Left lung (tissue), 10 donors: ENCODE data around the gene SPEG. TPM values are rescaled to one million over a fixed set of nuclear protein-coding genes. Genes with fewer than 3 reads are reported as not detected.

Experiments used
- ATAC-seq: fragments of 200-7000 bp; cut with Tn5 transposase; one replicate; pipeline ENCODE4 v1.9.1; 2020; ENCODE audit warnings: moderate library complexity
- DNase-seq, 4 donors: peaks; one replicate each; pipeline ENCODE4 v3.0.0-alpha.2; 2013 to 2020
- H3K27ac ChIP-seq, 2 donors: fragments of 200-600 bp; sonication (generic) in 1 of 2; one replicate each; pipeline versions ENCODE4 v1.5.0 to v1.8.0; 2020 to 2021
- H3K27me3 ChIP-seq, 2 donors: fragments of 200-600 bp; sonication (generic) in 1 of 2; one replicate each; pipeline versions ENCODE4 v1.5.0 to v1.8.0; 2020 to 2021
- H3K36me3 ChIP-seq, 2 donors: fragments of 200-600 bp; sonication (generic) in 1 of 2; one replicate each; pipeline versions ENCODE4 v1.5.0 to v1.8.0; 2020 to 2021
- H3K4me1 ChIP-seq, 2 donors: fragments of 200-600 bp; one replicate each; pipeline ENCODE4 v1.8.0; 2021
- H3K4me3 ChIP-seq, 2 donors: fragments of 200-600 bp; sonication (generic) in 1 of 2; one replicate each; pipeline versions ENCODE4 v1.5.0 to v1.8.0; 2020 to 2021; ENCODE audit warnings: mild to moderate bottlenecking in 1 of 2
- H3K9me3 ChIP-seq, 2 donors: fragments of 200-600 bp; sonication (generic) in 1 of 2; one replicate each; pipeline versions ENCODE4 v1.5.0 to v1.8.0; 2020 to 2021
- intact Hi-C, 2 donors: fragments of 100-400 bp; cut with DNase I; formaldehyde crosslinking; loops; one replicate each; pipeline versions ENCODE4 v1.11.2 to v1.14.2; 2022
- polyA plus RNA-seq, 6 donors: library from polyadenylated mRNA; unstranded; fragments of 120-200 nt; gene quantifications; one replicate each; pipeline ENCODE4 v1.2.1, GENCODE V29; 2013; ENCODE audit not compliant: insufficient read length in 6 of 6
- total RNA-seq, 2 donors: library from RNA; stranded (reverse); fragmentation: NEBNext Ultra II Directional; extraction: Animal tissue kit (Norgen Biotek cat#: 25700); gene quantifications; one replicate each; pipeline ENCODE4 v1.2.1, GENCODE V29; 2021
- TF ChIP-seq, protein P1 (sequence below), 2 donors: fragments of 200-600 bp; sonication (generic) in 1 of 2; IDR thresholded peaks; one replicate each; pipeline versions ENCODE4 v1.5.0 to v1.8.0; 2021; ENCODE audit warnings: antibody characterized with exemption in 2 of 2
- donor health status: DM: no; HTN: yes; CAD: no.
- donor health status: DM: no; HTN: no; CAD: no.

The SPEG gene
- total and polyA plus RNA-seq, 8 donors: 7.3 to 34.2 (median 25.1) TPM

DNA sequence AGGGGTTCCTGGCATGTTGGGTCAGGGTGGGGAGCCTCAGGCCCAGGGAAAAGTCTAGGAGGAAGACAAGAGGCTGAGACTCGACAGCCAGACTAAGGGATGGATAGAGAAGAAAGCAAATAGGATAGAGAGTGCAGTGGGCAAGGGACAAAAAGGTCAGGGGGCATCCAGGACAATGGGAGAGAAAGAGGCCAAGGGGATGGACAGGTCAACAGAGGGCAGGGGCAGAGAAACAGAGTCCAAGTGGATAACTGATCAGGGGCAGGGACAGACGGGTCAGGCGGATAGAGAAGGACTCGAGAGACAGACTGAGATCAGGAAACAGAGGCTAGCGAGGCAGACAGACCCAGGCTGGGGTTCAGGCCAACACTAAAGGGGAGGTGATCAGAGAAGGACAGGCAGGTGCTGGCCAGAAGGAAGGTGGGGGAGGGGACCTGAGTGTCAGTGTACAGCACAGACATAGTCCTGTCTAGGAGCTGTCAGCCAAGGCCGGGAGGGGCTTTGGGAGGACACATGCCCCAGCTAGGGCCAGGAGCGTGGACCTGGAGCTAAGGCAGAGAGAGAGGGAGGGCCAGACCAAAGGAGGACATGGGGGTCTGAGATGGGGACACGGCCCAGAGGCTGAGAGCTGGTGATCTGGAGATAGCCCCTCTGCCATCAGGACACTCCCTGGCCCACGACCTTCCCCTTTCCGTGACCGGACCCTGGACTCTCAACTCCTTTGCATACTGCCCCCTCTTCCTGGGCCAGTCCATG, 91.9 kb downstream of the SPEG start:
- no peak for ATAC-seq
- Histone ChIP-seq H3K9me3 (no peaks in the 10 kb centered on the region), H3K36me3 (no peaks in the 10 kb centered on the region), H3K4me3 (no peak overlapping the region), H3K27ac (no peak overlapping the region), H3K27me3 (peaks cover 52 to 100% of the 10 kb centered on the region in 2 donors), H3K4me1 (peaks cover 0 to 12% of the 10 kb centered on the region in 2 donors)
- intact Hi-C loops: loop anchor here in 1 of 2 donors (5.0 kb wide), 1 partner anchor 49 kb away; no protein-coding TSS in a partner anchor
- TF ChIP-seq, protein P1, sequence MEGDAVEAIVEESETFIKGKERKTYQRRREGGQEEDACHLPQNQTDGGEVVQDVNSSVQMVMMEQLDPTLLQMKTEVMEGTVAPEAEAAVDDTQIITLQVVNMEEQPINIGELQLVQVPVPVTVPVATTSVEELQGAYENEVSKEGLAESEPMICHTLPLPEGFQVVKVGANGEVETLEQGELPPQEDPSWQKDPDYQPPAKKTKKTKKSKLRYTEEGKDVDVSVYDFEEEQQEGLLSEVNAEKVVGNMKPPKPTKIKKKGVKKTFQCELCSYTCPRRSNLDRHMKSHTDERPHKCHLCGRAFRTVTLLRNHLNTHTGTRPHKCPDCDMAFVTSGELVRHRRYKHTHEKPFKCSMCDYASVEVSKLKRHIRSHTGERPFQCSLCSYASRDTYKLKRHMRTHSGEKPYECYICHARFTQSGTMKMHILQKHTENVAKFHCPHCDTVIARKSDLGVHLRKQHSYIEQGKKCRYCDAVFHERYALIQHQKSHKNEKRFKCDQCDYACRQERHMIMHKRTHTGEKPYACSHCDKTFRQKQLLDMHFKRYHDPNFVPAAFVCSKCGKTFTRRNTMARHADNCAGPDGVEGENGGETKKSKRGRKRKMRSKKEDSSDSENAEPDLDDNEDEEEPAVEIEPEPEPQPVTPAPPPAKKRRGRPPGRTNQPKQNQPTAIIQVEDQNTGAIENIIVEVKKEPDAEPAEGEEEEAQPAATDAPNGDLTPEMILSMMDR (IDR thresholded peaks at IDR 0.05): no peak
- peak in 1 of 4 donors; percentile 55 for DNase-seq

DNA sequence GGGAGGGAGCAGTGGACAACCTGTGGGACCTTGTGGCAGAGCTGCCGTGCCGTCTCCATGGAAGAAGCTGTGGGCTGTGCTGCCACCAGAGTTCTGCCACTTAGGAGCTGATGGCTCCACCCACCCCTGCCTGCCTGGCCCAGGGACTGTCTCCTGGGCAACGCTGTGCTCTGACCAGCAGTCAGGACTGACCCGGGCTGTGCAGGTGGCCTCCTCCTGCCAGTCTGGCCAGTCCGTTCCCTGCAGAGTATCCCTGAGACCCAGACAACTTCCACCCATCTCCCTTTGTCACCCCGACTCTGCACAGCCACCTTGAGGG, 92.4 kb downstream of the SPEG start:
- TF ChIP-seq, protein P1 (IDR thresholded peaks at IDR 0.05): no peak
- H3K36me3 ChIP-seq: no peaks in the 10 kb centered on the region
- peak; percentile 65 for ATAC-seq
- no peaks in the 10 kb centered on the region for H3K9me3 ChIP-seq
- intact Hi-C loops: loop anchor here in 1 of 2 donors (5.0 kb wide), 1 partner anchor 50 kb away; no protein-coding TSS in a partner anchor
- H3K4me1 ChIP-seq: peaks cover 0 to 12% of the 10 kb centered on the region in 2 donors
- DNase-seq: peak in 1 of 4 donors; percentile 71
- peaks cover 48 to 100% of the 10 kb centered on the region in 2 donors for H3K27me3 ChIP-seq
- no peak overlapping the region for H3K27ac ChIP-seq
- H3K4me3 ChIP-seq: no peak overlapping the region

DNA sequence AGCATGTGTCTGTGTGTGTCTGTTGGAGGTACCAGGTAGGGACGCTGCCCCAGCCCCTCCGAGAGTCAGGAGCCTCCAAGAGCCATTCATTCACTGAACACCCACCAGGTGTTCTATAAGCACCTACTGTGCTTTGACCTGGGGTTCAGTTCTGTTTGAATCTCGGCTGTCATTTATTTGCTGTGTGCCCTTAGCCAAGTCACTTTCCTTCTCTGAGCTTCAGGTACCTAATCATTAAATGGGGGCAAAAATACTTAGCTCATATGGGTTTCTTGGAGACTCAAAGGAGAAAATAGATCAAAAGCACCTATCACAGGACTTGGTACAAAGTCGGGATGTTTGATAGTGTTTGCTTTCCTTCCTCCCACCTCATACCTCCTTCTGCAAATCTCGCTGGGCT, 92.8 kb downstream of the SPEG start:
- H3K27ac ChIP-seq: no peak overlapping the region
- H3K4me3 ChIP-seq: no peak overlapping the region
- peaks cover 0 to 10% of the 10 kb centered on the region in 2 donors for H3K4me1 ChIP-seq
- H3K9me3 ChIP-seq: no peaks in the 10 kb centered on the region
- intact Hi-C loops: loop anchor here in 1 of 2 donors (5.0 kb wide), 1 partner anchor 50 kb away; no protein-coding TSS in a partner anchor
- no peak for ATAC-seq
- DNase-seq: no peak
- TF ChIP-seq, protein P1 (IDR thresholded peaks at IDR 0.05): no peak
- peaks cover 45 to 100% of the 10 kb centered on the region in 2 donors for H3K27me3 ChIP-seq
- no peaks in the 10 kb centered on the region for H3K36me3 ChIP-seq

DNA sequence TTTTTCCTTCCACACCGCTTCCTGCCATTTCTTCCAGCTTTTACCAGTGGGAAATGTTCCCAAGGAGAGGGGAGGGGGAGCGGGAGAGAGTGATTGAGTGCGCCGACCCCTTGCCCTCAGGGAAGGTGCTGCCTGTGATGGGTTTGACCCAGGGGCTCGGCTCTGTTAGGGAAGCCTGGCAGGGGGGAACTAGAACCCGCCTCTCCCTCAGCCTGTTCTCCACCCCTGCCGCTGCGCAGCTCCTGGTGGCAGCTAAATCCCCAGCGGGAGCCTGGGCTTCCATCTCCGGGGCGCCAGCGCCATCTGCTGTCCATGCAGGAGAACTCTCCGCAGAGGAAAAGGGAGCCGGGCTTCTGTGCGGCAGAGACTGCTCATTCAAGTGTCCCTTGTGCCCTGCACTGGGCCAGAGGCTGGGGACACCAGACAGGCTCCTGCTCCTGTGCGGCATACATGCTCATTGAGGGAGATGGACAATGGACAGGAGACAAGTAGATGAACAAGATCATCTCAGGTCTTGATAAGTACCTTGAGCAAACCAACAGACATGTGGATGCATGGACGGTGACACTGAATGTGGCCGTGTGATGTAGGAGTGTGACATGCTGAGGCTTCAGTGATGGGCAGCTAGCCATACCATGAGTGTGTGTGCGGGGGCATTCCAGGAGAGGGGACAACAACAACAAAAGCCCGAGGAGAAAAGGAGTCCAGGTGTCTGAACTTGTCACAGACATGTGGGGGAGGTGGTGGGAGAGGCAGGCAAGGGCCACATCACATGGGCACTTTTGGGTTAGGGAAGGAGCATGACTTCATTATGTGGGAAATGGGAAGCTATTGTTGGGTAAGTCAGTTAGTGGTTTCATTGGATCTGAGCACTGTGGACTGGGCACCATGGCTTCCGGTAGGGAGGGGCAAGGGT, 95.7 kb downstream of the SPEG start:
- peaks cover 18 to 82% of the 10 kb centered on the region in 2 donors for H3K27me3 ChIP-seq
- TF ChIP-seq, protein P1 (IDR thresholded peaks at IDR 0.05): peak; percentile 91 to 95
- no peak overlapping the region for H3K27ac ChIP-seq
- peaks cover 0 to 3% of the 10 kb centered on the region in 2 donors for H3K4me1 ChIP-seq
- no peaks in the 10 kb centered on the region for H3K36me3 ChIP-seq
- ATAC-seq (peak; percentile 98), DNase-seq (peak; percentile 85 to 97 (median 90))
- H3K9me3 ChIP-seq: no peaks in the 10 kb centered on the region
- no peak overlapping the region for H3K4me3 ChIP-seq
- intact Hi-C loops: loop anchor here in 1 of 2 donors (2.0 kb wide), 1 partner anchor 128 kb away; no protein-coding TSS in a partner anchor
